Cardiac fibroblast (primary cell): ENCODE data around the gene SUN2.
A peak's percentile ranks its signal among the peaks of the same experiment; 100 is the strongest.

Source experiments
- DNase-seq, 2 donors: peaks; one replicate each; pipeline versions ENCODE4 v3.0.0 to v3.0.0-alpha.2; 2010; ENCODE audit warnings: low read depth in 2 of 2
- H3K4me3 ChIP-seq, 2 donors: replicated peaks in 1 of 2; 1 replicate in 1 of 2; 2 replicates in 1 of 2; pipeline ENCODE4 v1.5.1; 2011; ENCODE audit warnings: low read depth in 2 of 2, low read length in 2 of 2, mild to moderate bottlenecking in 2 of 2, moderate library complexity in 1 of 2
- CTCF ChIP-seq: IDR thresholded peaks from one replicate; pipeline ENCODE4 v1.5.1; 2011; ENCODE audit warnings: low read depth, mild to moderate bottlenecking, low read length, inconsistent platforms

SUN2 gene

GRCh38 chr22:38718414-38718813 lies 37.4 kb downstream of the SUN2 start:
- no peak overlapping the region for H3K4me3 ChIP-seq
- DNase-seq = peak; percentile 76 to 82
- TF ChIP-seq CTCF = peak; percentile 82

GRCh38 chr22:38717244-38717643 lies 38.6 kb downstream of the SUN2 start:
- H3K4me3 ChIP-seq = no peak overlapping the region
- DNase-seq = no peak
- no peak for TF ChIP-seq CTCF

GRCh38 chr22:38716826-38717225 lies 39.0 kb downstream of the SUN2 start:
- no peak for DNase-seq
- no peak overlapping the region for H3K4me3 ChIP-seq
- no peak for TF ChIP-seq CTCF

- TF ChIP-seq CTCF = no peak
- no peak for DNase-seq
- no peak overlapping the region for H3K4me3 ChIP-seq
Measured at GRCh38 chr22:38716271-38716670, 39.5 kb downstream of the SUN2 start.

- no peak for TF ChIP-seq CTCF
- DNase-seq = no peak
- H3K4me3 ChIP-seq = no peak overlapping the region
Measured at GRCh38 chr22:38715852-38716251, 39.9 kb downstream of the SUN2 start.

GRCh38 chr22:38715176-38715764 lies 40.5 kb downstream of the SUN2 start:
- H3K4me3 ChIP-seq = no peak overlapping the region
- TF ChIP-seq CTCF = no peak
- DNase-seq = no peak

GRCh38 chr22:38713921-38714320 lies 41.9 kb downstream of the SUN2 start:
- DNase-seq = no peak
- TF ChIP-seq CTCF = no peak
- H3K4me3 ChIP-seq = no peak overlapping the region
